ENCODE results near the gene DOCK10. TPM values are rescaled to one million over a fixed set of nuclear protein-coding genes. Genes with fewer than 3 reads are reported as not detected.

DOCK10 gene
- total RNA-seq, 1 donor from 2014 or later = 1.1 TPM

DNA sequence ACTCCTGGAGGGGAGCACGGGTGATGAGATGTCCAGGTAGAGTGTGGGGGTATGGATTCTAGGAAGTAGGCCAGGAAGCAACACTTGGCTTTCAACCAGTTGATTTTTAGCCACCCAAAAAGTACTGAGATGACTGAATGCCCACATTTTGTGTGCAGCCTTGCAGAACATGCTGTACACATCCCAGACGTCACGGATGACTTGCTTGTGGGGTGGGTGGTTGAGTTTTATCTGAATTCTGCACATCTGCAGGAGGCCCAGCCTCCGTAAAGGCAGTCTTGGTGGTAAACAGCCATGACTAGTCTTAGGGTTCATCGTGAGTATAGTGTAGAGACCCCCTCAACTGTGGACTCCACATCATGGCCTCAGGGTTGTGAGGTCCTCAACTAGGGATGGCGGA lies 272.8 kb downstream of the DOCK10 start:
- Histone ChIP-seq H3K27me3 (ENCODE audit: control insufficient read depth, insufficient read depth, low read length) (no peaks in the 10 kb centered on the region), H3K4me3 (ENCODE audit: low read depth, low read length) (no peak overlapping the region), H3K36me3 (ENCODE audit: control insufficient read depth, insufficient read depth, low read length) (no peaks in the 10 kb centered on the region)
- FAIRE-seq (no peak), DNase-seq (ENCODE audit: low read depth) (no peak)
- TF ChIP-seq, protein P1, sequence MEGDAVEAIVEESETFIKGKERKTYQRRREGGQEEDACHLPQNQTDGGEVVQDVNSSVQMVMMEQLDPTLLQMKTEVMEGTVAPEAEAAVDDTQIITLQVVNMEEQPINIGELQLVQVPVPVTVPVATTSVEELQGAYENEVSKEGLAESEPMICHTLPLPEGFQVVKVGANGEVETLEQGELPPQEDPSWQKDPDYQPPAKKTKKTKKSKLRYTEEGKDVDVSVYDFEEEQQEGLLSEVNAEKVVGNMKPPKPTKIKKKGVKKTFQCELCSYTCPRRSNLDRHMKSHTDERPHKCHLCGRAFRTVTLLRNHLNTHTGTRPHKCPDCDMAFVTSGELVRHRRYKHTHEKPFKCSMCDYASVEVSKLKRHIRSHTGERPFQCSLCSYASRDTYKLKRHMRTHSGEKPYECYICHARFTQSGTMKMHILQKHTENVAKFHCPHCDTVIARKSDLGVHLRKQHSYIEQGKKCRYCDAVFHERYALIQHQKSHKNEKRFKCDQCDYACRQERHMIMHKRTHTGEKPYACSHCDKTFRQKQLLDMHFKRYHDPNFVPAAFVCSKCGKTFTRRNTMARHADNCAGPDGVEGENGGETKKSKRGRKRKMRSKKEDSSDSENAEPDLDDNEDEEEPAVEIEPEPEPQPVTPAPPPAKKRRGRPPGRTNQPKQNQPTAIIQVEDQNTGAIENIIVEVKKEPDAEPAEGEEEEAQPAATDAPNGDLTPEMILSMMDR (IDR thresholded peaks at IDR 0.05; ENCODE audit: insufficient read depth, low read length, severe bottlenecking) = no peak

DNA sequence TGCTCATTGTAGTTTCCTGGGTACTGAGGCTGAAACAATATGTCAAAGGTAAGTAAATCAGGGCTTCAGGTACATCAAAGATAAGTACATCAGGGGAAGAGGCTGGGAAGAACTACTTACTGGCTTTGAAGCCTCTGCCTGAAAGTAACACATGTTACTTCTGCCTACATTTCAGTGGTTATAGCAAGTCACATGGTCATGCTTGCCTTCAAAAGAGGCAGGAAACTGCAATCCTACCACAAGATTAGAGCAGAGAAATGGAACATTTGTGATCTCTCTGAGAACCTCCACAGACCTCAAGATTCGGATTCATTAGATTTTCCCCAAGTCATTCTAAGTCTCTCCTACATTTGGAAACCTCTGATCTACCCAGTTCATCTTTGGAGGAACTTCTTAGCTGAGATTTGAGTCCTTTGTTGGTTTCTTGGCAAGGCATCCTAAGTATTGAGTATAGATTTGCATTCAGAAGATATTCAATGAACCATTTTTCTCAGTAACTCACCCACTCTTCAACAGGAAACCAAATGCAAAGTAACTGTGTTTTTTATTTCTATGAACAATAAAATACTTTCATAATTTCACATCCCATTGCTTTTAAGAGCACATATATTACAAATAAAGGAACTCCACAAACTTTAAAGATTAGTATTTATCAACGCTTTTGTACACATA lies 277.6 kb downstream of the DOCK10 start:
- FAIRE-seq = no peak
- TF ChIP-seq, protein P1 (IDR thresholded peaks at IDR 0.05; ENCODE audit: insufficient read depth, low read length, severe bottlenecking) = no peak
- H3K27me3 ChIP-seq (ENCODE audit: control insufficient read depth, insufficient read depth, low read length) = no peaks in the 10 kb centered on the region

DNA sequence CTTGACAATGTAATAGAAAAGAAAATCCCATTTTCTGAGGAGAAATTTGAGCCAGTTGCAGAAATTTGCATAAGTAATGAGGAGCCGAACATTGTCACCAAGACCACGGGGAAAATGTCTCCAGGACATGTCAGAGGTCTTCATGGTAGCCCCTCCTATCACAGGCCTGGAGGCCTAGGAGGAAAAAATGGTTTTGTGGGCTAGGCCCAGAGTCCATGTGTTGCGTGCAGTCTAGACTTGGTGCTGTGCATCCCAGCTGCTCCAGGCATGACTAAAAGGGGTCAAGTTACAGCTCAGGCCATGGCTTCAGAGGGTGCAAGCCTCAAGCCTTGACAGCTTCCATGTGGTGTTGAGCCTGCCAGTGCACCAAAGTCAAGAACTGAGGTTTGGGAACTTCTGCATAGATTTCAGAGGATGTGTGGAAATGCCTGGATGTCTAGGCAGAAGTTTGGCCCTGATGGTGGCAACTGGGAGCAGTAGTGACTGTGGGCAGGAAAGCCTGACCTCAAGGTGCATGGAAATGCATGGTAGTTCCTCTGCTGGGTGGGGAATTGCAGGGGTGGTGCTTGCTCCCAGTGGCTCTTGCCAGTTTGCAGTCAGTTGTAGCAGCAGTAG lies 284.2 kb downstream of the DOCK10 start:
- no peak for FAIRE-seq
- TF ChIP-seq, protein P1 (IDR thresholded peaks at IDR 0.05; ENCODE audit: insufficient read depth, low read length, severe bottlenecking) = no peak

More for the DNA sequence above, 277.6 kb downstream of the DOCK10 start:
- Histone ChIP-seq H3K4me3 (ENCODE audit: low read depth, low read length) (no peak overlapping the region), H3K36me3 (ENCODE audit: control insufficient read depth, insufficient read depth, low read length) (no peaks in the 10 kb centered on the region)
- DNase-seq (ENCODE audit: low read depth) = no peak

DNA sequence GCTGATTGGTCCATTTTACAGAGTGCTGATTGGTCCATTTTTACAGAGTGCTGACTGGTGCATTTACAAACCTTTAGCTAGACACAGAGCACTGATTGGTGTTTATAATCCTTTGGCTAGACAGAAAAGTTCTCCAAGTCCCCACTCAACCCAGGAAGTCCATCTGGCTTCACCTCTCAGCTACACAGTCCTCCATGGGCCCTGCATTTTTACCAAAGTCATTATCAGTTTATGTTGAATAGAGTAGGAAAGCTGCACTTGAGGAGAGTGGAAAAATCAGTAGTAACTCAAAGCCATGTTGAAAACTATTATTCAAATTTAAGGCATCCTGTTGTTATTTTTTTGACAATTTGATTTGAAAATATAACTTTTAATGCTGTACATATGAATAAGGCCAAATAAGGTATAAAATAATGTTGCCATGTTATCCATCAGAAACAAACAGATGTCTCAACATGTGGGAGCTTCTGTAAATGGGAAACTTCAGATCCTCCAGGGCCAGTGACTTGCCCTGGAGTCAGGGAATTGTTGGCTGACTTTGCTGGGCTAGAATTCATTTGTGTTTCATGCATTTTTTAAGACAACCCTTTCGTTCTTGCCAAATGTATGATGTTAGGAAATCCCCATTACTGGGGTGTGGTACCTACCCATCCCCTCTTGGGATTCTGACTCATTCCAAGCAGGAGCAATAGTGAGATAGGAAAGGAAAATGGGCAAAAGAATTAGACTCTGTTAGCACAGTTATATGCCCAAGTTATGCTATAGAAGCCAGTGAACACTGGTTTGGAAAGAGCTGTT lies 288.3 kb downstream of the DOCK10 start:
- DNase-seq (ENCODE audit: low read depth) (peak; percentile 57), FAIRE-seq (no peak)
- Histone ChIP-seq H3K36me3 (ENCODE audit: control insufficient read depth, insufficient read depth, low read length) (no peaks in the 10 kb centered on the region), H3K27me3 (ENCODE audit: control insufficient read depth, insufficient read depth, low read length) (no peaks in the 10 kb centered on the region), H3K4me3 (ENCODE audit: low read depth, low read length) (no peak overlapping the region)
- TF ChIP-seq, protein P1 (IDR thresholded peaks at IDR 0.05; ENCODE audit: insufficient read depth, low read length, severe bottlenecking) = no peak

More for the DNA sequence above, 284.2 kb downstream of the DOCK10 start:
- Histone ChIP-seq H3K4me3 (ENCODE audit: low read depth, low read length) (no peak overlapping the region), H3K27me3 (ENCODE audit: control insufficient read depth, insufficient read depth, low read length) (no peaks in the 10 kb centered on the region), H3K36me3 (ENCODE audit: control insufficient read depth, insufficient read depth, low read length) (no peaks in the 10 kb centered on the region)
- DNase-seq (ENCODE audit: low read depth) = no peak

DNA sequence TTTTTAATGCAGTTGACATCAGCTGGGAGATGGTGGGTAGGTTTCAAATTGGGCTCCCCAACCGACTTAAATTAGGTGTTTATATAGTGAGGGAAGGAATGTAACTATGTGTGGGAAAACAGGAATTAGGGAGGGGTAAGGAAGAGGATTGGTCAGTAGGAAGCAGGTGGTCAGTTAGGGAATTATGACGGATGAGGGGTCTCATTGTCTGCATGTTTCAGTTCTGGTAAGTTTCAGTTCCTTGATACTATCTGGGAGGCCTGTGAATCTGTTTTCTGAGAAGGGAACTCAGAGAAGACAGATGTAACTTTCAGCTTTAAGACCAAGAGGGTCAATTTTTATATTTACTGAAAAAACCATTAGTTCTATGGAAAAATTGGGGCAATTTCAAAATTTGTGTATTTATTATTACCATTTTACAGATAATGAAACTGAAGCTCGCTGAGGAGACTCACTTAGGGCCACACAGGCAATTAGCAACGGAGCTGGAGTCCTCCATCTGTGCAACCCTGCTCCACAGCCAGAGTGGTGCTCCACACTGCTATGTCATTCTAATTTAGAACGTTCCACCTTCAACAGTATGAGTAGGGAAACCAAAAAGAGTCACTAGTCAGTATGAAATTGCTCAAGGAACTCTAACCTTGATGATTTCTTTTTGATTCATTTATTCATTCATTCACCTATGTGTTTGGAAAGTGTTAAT lies 290.1 kb downstream of the DOCK10 start:
- H3K36me3 ChIP-seq (ENCODE audit: control insufficient read depth, insufficient read depth, low read length) = no peaks in the 10 kb centered on the region
- DNase-seq (ENCODE audit: low read depth) (no peak), FAIRE-seq (no peak)
- no peaks in the 10 kb centered on the region for H3K27me3 ChIP-seq (ENCODE audit: control insufficient read depth, insufficient read depth, low read length)
- TF ChIP-seq, protein P1 (IDR thresholded peaks at IDR 0.05; ENCODE audit: insufficient read depth, low read length, severe bottlenecking) = no peak
- H3K4me3 ChIP-seq (ENCODE audit: low read depth, low read length) = no peak overlapping the region

Data from bronchial epithelial cell (primary cell).